HFF-Myc (cell line): Measurements from ENCODE around the gene ACOX3.

Experiments used
- DNase-seq: peaks from one replicate; pipeline ENCODE4 v3.0.0-alpha.2; 2011; ENCODE audit warnings: low read depth; ENCODE audit errors: extremely low read depth
- H3K4me3 ChIP-seq: replicated peaks from 2 replicates; pipeline ENCODE4 v1.5.1; 2011; ENCODE audit warnings: low read depth, mild to moderate bottlenecking, control low read depth, low read length
- CTCF ChIP-seq: IDR thresholded peaks from 2 replicates; pipeline ENCODE4 v1.5.1; 2012; ENCODE audit warnings: mild to moderate bottlenecking, low read depth, low read length, control low read depth; ENCODE audit errors: missing control alignments

Gene ACOX3

GRCh38 chr4:8459867-8460445, 19.4 kb upstream of the ACOX3 start:
- no peak for DNase-seq
- TF ChIP-seq CTCF = no peak
- no peak overlapping the region for H3K4me3 ChIP-seq

- no peak for DNase-seq
- H3K4me3 ChIP-seq = no peak overlapping the region
- no peak for TF ChIP-seq CTCF
These were observed 17.2 kb upstream of the ACOX3 start for GRCh38 chr4:8457646-8458252.

GRCh38 chr4:8453957-8454356, 13.4 kb upstream of the ACOX3 start:
- TF ChIP-seq CTCF = no peak
- no peak overlapping the region for H3K4me3 ChIP-seq
- no peak for DNase-seq

- no peak for DNase-seq
- no peak overlapping the region for H3K4me3 ChIP-seq
- TF ChIP-seq CTCF = no peak
These were observed 11.1 kb upstream of the ACOX3 start for GRCh38 chr4:8451440-8452182.

GRCh38 chr4:8446122-8446521, 5.6 kb upstream of the ACOX3 start:
- DNase-seq = no peak
- no peak for TF ChIP-seq CTCF
- no peak overlapping the region for H3K4me3 ChIP-seq

GRCh38 chr4:8443801-8444200, 3.3 kb upstream of the ACOX3 start:
- DNase-seq = no peak
- no peak overlapping the region for H3K4me3 ChIP-seq
- TF ChIP-seq CTCF = no peak
